Measurements from ENCODE around the gene EPM2A. TPM values are rescaled to one million over a fixed set of nuclear protein-coding genes. Genes with fewer than 3 reads are reported as not detected.

Gene EPM2A
- polyA plus RNA-seq, 3 donors, result 12.1 to 14.2 (median 13.6) TPM

GRCh38 chr6:145631374-145631773 lies 103.9 kb downstream of the EPM2A start:
- DNase-seq (ENCODE audit: extremely low read depth in 1 of 11, low read depth in 9 of 11, low spot score in 4 of 11), result peak in 3 of 11 donors; percentile 3 to 6 (median 6)

DNA sequence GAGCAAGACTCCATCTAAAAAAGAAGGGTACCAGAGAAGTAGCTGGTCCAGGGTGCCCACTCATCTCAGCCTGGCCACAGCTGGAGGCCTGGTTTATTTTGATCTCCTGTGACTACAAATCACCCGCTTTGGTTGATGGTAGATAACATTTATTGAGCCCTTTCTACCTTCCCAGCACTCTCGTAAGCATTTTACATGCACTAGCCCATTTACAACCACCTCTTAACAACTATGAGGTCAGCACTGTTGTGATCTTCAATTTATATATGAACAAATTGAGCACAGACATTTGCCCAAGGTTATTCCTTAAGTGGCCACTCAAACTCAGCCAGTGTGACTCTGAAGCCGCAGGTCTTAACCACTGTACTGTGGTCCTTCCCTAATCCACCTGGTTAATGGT lies 104.7 kb downstream of the EPM2A start:
- DNase-seq (ENCODE audit: extremely low read depth in 1 of 11, low read depth in 9 of 11, low spot score in 4 of 11), result no peak

DNA sequence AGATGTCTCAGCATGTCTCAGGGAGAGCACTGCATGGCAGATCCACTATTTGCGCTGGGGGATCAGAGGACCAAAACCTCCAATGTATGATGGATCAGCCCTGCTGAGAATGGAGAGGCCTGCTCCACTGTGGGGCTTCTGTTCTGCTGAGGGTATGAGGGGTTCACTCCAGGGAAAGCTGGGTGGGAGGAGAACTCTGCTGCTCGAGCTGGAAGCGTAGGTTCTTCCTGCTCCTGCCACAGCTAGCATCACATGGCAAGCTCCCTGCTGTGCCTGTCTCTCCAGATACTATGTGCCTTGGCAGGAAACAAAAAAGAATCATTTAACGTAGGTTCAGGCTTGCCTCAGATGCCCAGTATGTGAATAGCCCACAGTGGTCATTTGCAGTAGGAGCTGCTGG lies 105.8 kb downstream of the EPM2A start:
- DNase-seq (ENCODE audit: extremely low read depth in 1 of 11, low read depth in 9 of 11, low spot score in 4 of 11), result no peak

- DNase-seq (ENCODE audit: extremely low read depth in 1 of 11, low read depth in 9 of 11, low spot score in 4 of 11), result no peak
Observed at GRCh38 chr6:145627451-145627850, 107.9 kb downstream of the EPM2A start.

DNA sequence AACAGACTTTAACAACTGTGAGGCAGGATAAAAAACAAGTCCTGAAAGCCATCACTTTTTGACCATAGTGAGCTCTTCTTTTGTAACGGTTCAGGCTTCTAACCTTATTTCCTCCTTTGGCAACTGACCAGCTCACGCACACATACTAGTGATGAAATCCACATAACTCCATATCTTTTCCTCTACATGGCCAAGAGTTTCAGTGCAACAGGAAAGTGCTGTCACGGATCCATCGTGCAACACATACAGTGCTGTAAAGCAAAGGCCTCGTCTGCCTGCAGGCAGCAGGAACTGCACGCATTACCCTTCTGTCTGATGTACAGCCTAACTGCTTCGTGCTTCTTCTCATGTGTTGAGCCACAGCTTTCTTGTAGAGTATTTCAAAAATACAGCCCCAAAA lies 108.5 kb downstream of the EPM2A start:
- no peak for DNase-seq (ENCODE audit: extremely low read depth in 1 of 11, low read depth in 9 of 11, low spot score in 4 of 11)

DNA sequence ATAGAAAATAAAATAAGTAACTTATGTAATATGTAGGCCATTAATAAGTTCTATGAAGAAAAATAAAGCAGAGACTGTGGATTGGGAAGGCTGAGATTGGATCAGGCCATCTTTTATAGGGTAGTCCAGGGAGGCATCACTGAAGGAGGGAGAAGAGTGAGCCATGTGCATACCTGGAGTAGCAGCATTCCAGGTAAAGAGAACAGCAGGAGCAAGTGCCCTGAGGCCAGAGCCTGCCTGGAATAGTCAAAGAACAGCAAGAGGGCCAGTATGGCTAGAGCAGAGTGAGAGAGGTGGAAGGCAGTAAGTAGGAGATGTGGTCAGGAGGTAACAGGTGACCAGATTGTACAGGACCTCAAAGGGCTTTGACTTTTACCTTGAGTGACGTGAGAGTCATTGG lies 112.1 kb downstream of the EPM2A start:
- DNase-seq (ENCODE audit: extremely low read depth in 1 of 11, low read depth in 9 of 11, low spot score in 4 of 11), result no peak

DNA sequence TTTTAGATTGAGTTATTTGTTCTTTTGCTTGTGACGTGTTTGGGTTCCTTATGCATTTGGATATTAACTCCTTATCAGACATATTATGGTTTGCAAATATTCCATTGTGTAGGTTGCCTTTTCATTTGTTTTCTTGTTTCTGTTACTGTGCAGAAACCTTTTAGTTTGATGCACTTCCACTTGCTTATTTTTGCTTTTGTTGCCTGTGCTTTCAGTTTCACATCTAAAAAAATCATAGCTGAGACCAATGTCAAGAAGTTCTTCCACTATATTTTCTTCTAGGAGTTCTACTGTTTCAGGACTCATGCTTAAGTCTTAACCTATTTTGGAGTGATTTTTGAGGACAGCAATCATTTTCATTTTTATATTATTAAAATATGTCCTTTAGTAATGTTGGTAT lies 113.5 kb downstream of the EPM2A start:
- DNase-seq (ENCODE audit: extremely low read depth in 1 of 11, low read depth in 9 of 11, low spot score in 4 of 11), result no peak

DNA sequence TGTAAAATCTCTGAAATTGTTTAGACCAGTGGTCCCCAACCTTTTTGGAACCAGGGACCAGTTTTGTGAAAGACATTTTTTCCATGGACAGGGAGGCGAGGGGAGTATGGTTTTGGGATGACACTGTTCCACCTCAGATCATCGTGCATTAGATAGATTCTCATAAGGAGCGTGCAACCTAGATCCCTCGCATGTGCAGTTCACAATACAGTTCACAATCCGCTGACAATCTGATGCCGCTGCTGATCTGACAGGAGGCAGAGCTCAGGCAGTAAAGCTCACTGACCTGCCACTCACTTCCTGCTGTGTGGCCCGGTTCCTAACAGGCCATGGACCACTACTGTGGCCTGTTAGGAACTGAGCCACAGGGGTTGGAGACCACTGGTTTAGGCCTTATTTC lies 115.2 kb downstream of the EPM2A start:
- no peak for DNase-seq (ENCODE audit: extremely low read depth in 1 of 11, low read depth in 9 of 11, low spot score in 4 of 11)

- DNase-seq (ENCODE audit: extremely low read depth in 1 of 11, low read depth in 9 of 11, low spot score in 4 of 11), result no peak
Observed at GRCh38 chr6:145609521-145609920, 125.8 kb downstream of the EPM2A start.

DNA sequence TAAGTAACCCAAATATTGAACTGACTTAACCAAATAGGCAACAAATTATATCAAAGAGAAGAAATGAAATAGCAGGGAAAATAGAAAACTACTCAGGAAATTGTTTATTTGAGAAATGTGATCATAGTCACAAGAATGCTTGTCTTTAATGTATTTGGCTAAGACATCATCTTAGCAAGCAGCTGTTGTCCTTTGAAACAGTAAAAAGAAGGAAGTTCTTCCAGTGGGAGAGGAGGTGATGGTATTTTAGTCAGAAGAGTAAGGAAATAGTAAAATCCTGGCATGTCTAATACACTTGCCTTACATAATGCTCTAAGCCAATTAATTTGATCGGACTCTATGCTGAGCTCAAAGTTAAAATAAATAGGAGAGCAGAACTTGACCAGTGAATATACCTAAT lies 126.5 kb downstream of the EPM2A start:
- no peak for DNase-seq (ENCODE audit: extremely low read depth in 1 of 11, low read depth in 9 of 11, low spot score in 4 of 11)

GRCh38 chr6:145603991-145604390 lies 131.3 kb downstream of the EPM2A start:
- no peak for DNase-seq (ENCODE audit: extremely low read depth in 1 of 11, low read depth in 9 of 11, low spot score in 4 of 11)

GRCh38 chr6:145603424-145603833 lies 131.9 kb downstream of the EPM2A start:
- no peak for DNase-seq (ENCODE audit: extremely low read depth in 1 of 11, low read depth in 9 of 11, low spot score in 4 of 11)

DNA sequence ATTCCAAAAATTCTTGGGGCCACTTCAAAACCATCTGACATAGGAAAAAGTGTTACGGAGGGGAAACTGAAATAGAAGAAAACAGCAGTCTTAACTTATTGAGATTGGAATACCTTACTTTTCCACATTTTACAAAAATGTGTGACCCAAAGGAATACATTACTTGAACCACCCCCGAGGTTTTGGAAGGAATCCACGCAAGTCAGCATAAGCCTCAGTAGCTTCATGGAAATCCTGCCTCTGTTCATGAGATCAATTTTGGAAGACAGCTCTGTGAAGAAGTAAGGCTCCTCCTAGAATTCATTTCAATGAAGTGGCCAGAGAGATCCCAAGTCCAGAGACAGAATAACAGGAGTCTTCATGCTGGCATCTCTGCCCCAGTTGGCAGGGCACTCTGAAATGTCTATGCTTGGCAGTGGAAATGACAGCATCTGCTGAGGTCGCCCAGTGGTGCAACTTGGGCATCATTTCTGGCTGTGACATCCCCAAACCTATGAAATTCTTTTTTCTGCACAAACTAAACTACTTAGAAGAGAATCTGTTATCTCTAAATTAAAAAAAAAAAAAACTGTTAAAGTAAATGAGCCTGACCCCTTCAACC lies 132.5 kb downstream of the EPM2A start:
- DNase-seq (ENCODE audit: extremely low read depth in 1 of 11, low read depth in 9 of 11, low spot score in 4 of 11), result no peak

DNA sequence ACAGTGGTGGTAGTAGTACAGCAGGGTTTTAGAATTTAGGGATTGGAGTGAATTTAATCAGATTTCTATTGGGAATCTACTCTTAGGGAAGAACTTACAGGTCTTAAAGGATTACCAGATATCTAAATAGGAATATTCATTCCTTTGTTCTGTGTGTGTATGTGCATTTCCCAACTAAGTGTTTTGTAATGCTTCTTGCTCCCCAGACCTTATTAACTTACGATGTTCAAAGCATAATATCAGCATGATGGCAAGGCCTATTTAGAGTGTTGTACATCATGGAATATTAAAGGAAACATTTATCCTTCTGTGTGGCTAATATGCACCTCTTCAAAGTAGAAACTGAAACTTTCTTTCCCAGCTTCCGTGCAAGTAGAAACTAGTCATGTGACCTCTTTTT lies 133.9 kb downstream of the EPM2A start:
- DNase-seq (ENCODE audit: extremely low read depth in 1 of 11, low read depth in 9 of 11, low spot score in 4 of 11), result no peak

DNA sequence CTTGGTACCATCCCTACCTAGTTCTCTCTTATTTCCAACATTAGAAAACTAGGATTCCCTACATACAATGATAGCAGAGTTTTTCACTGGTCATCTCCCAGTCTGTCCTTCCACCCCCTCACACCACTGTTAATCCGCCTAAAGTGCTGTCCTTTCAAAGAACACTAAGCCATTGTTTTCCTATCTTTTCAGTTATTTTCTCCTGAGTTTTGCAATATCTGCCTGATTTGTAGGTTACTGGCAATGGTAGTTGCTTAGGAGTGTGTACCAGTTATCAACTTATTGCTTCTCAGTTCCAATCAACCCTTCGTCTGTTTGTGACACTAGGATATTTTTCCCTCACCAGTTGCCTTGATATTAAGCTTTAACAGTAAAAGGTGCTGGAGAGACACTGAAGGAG lies 135.0 kb downstream of the EPM2A start:
- no peak for DNase-seq (ENCODE audit: extremely low read depth in 1 of 11, low read depth in 9 of 11, low spot score in 4 of 11)

- DNase-seq (ENCODE audit: extremely low read depth in 1 of 11, low read depth in 9 of 11, low spot score in 4 of 11), result no peak
Observed at GRCh38 chr6:145588981-145589380, 146.3 kb downstream of the EPM2A start.

DNA sequence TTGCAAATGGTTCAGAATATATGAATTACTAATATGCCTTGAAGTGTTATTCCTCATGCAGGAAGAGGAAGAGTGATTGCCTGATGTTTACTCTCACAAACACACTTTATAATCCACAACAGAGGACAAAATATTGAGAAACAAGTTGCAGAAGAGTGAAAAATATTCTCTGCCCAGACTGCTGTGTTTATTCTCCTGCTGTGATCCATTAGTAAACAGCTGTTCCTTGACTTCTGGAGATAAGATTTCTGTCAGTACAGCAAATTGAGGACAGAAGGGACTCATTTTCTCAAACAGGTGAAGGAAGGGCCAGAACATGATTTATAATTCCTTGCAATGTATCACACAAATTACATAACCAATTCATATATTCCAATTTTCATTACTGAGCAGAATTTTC lies 148.0 kb downstream of the EPM2A start:
- DNase-seq (ENCODE audit: extremely low read depth in 1 of 11, low read depth in 9 of 11, low spot score in 4 of 11), result no peak

- DNase-seq (ENCODE audit: extremely low read depth in 1 of 11, low read depth in 9 of 11, low spot score in 4 of 11), result no peak
Observed at GRCh38 chr6:145583753-145584152, 151.6 kb downstream of the EPM2A start.

Measured in renal cortex interstitium (tissue), 11 donors.